RWPE2 (cell line): ENCODE measurements around the gene KLF11.

ENCODE experiments used
- ATAC-seq: fragments of 200-7000 bp; cut with Tn5 transposase; 3 replicates; pipeline ENCODE4 v1.9.1; 2021; ENCODE audit warnings: low read depth
- DNase-seq: peaks from one replicate; pipeline ENCODE4 v3.0.0-alpha.2; 2020; ENCODE audit warnings: low spot score
- H3K27ac ChIP-seq: fragments of 450-650 bp; 2 replicates; pipeline ENCODE4 v1.5.1; 2017; ENCODE audit warnings: mild to moderate bottlenecking; ENCODE audit not compliant: poor library complexity, severe bottlenecking
- H3K27me3 ChIP-seq: fragments of 250-450 bp; sonication (Bioruptor Pico); 2 replicates; pipeline ENCODE4 v1.5.1; 2021; ENCODE audit warnings: mild to moderate bottlenecking, moderate library complexity; ENCODE audit not compliant: insufficient read depth, poor library complexity, severe bottlenecking
- H3K36me3 ChIP-seq: fragments of 250-450 bp; sonication (Bioruptor Pico); 2 replicates; pipeline ENCODE4 v1.5.1; 2020; ENCODE audit warnings: low read depth, mild to moderate bottlenecking, moderate library complexity
- H3K4me1 ChIP-seq: fragments of 250-450 bp; sonication (Bioruptor Pico); 2 replicates; pipeline ENCODE4 v1.5.1; 2021; ENCODE audit warnings: mild to moderate bottlenecking, moderate library complexity; ENCODE audit not compliant: insufficient read depth, poor library complexity, severe bottlenecking
- H3K4me3 ChIP-seq: fragments of 250-450 bp; sonication (Bioruptor Pico); 2 replicates; pipeline ENCODE4 v1.5.1; 2021; ENCODE audit warnings: mild to moderate bottlenecking, moderate library complexity; ENCODE audit not compliant: severe bottlenecking
- H3K9me3 ChIP-seq: fragments of 250-450 bp; sonication (Bioruptor Pico); 2 replicates; pipeline ENCODE4 v1.5.1; 2021; ENCODE audit warnings: mild to moderate bottlenecking, moderate library complexity; ENCODE audit not compliant: severe bottlenecking
- TF ChIP-seq, protein P1 (sequence below): fragments of 450-650 bp; IDR thresholded peaks from one replicate; pipeline ENCODE4 v1.5.1; 2017; ENCODE audit warnings: mild to moderate bottlenecking, moderate library complexity; ENCODE audit not compliant: poor library complexity, severe bottlenecking

The KLF11 gene

DNA sequence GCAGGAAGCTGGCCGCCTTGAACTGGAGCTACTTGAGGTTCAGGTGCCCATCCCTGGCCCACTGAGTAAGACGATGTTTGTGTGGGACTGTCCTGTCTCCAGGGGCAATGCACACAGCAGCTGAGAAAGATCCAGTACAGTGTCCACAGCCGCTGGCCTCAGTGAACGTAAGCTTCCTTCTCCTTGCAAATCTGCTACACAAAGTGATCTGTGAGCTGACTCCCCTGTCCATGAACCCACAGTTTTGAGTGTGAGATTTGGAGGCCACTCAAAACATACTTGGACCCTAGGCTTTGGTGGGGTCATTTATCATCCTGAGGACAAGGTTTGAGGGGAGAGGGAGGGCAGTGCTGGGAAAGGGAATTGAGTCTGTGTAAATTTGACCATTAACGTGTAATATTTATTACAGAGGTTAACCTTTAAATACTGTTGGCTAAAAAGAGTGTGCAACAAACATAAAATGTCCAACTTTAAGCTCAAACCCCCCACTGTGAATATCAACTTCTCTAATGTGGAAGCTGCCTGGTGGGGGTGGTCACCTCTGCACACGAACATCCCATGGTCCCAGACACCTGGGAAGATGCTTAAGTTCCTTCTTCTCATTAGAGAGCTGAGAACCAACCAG lies 41.8 kb downstream of the KLF11 start:
- no peak for ATAC-seq
- DNase-seq = no peak
- H3K27me3 ChIP-seq = peaks cover 46% of the 10 kb centered on the region
- H3K27ac ChIP-seq = no peak overlapping the region
- no peak overlapping the region for H3K4me3 ChIP-seq
- H3K4me1 ChIP-seq = no peaks in the 10 kb centered on the region
- H3K36me3 ChIP-seq = no peaks in the 10 kb centered on the region
- TF ChIP-seq, protein P1, sequence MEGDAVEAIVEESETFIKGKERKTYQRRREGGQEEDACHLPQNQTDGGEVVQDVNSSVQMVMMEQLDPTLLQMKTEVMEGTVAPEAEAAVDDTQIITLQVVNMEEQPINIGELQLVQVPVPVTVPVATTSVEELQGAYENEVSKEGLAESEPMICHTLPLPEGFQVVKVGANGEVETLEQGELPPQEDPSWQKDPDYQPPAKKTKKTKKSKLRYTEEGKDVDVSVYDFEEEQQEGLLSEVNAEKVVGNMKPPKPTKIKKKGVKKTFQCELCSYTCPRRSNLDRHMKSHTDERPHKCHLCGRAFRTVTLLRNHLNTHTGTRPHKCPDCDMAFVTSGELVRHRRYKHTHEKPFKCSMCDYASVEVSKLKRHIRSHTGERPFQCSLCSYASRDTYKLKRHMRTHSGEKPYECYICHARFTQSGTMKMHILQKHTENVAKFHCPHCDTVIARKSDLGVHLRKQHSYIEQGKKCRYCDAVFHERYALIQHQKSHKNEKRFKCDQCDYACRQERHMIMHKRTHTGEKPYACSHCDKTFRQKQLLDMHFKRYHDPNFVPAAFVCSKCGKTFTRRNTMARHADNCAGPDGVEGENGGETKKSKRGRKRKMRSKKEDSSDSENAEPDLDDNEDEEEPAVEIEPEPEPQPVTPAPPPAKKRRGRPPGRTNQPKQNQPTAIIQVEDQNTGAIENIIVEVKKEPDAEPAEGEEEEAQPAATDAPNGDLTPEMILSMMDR = no peak
- H3K9me3 ChIP-seq = no peaks in the 10 kb centered on the region

DNA sequence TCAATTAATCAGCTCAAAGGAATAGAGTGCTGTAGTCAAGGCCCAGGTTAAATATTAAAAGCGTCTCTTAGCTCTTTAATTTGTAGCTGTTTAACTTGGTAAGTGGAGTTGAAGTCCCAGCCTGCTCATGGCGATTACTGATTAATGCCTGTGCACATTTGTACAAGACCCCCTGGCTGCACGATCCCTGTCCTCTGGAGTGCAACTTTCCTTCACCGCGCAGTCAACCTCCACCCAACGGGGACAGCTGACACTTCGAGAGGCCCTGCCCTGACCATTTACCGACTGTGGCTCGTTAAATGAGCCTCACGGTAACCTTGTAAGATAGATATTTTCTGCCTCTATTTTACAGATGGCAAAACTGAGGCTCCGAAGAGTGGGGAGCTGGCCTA lies 42.3 kb downstream of the KLF11 start:
- TF ChIP-seq, protein P1 = no peak
- Histone ChIP-seq H3K27me3 (peaks cover 42% of the 10 kb centered on the region), H3K9me3 (no peaks in the 10 kb centered on the region), H3K4me1 (no peaks in the 10 kb centered on the region), H3K27ac (no peak overlapping the region), H3K4me3 (no peak overlapping the region), H3K36me3 (no peaks in the 10 kb centered on the region)
- ATAC-seq (no peak), DNase-seq (no peak)

DNA sequence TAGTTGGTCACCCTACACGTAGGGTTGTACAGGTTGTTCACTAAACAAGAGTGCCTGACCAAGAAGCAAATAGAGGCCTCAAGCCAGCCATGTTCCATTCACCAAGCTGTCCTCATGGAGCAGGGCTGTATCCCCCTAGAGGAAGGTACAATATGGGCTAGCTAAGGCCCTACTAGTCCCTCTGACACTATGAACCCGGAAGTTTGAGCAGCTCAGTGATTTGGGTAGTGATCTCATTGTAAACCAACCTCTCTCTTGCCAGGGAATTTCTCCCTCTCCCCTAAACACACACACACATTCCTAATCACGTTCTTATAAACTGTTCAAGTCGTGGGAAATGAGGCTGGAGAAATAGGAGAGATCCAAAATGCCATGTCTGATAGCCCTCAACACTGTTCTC lies 43.6 kb downstream of the KLF11 start:
- Histone ChIP-seq H3K27me3 (peaks cover 29% of the 10 kb centered on the region), H3K4me1 (no peaks in the 10 kb centered on the region), H3K36me3 (no peaks in the 10 kb centered on the region), H3K4me3 (no peak overlapping the region), H3K9me3 (no peaks in the 10 kb centered on the region), H3K27ac (no peak overlapping the region)
- TF ChIP-seq, protein P1 = no peak
- no peak for DNase-seq
- no peak for ATAC-seq

DNA sequence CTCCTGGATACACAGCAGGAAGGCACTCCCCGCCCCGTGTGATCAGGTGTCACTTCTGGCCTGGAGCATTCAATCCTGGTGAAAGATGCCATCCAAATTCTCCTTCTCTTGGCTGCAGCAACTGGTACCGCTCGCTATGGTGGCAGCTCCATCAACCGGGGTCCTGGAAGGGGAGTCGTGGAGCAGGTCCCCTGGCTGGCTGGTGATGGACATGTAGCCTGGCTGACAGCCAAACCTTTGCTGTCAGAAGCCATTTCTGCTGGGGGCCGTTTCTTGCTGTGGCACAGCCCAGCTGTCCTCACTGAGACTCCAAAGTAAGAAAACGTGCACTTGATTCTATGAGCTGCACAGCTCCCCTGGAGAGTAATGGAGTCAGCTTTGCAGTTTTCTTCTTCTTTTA lies 44.0 kb downstream of the KLF11 start:
- H3K27me3 ChIP-seq = peaks cover 27% of the 10 kb centered on the region
- H3K27ac ChIP-seq = no peak overlapping the region
- H3K36me3 ChIP-seq = no peaks in the 10 kb centered on the region
- ATAC-seq (no peak), DNase-seq (no peak)
- H3K4me3 ChIP-seq = no peak overlapping the region
- no peaks in the 10 kb centered on the region for H3K4me1 ChIP-seq
- TF ChIP-seq, protein P1 = no peak
- H3K9me3 ChIP-seq = no peaks in the 10 kb centered on the region

DNA sequence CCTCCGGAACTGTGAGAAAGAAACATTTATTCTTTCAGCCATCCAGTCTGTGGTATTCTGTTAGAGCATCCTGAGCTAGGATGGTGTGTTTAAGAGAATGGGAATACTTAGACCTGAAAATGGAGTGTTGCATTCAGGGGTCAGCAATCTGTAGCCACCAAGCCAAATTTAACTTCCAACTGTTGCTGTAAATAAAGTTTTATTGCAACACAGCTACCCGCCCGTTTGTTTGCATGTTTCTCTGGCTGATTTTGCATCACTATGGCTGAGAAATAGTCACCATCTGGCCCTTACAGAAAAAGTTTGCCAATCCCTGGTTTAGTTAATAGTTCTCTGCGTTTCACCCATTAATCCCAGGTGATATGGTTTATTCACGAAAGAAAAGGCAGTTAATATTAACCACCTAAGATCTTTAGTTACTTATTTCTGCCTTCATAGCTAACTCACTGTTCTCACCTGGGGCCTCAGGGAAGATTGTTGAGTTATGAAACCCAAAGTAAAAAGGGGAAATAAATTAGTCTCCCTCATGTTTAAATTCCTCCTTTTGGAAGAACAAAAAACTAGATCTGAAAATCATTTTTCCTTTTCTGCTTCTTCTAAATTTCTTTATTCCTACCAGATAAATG lies 46.3 kb downstream of the KLF11 start:
- ATAC-seq (no peak), DNase-seq (no peak)
- Histone ChIP-seq H3K4me1 (no peaks in the 10 kb centered on the region), H3K36me3 (no peaks in the 10 kb centered on the region), H3K27ac (no peak overlapping the region), H3K9me3 (no peaks in the 10 kb centered on the region), H3K4me3 (no peak overlapping the region), H3K27me3 (peaks cover 6% of the 10 kb centered on the region)
- TF ChIP-seq, protein P1 = no peak
